H1 (cell line): ENCODE measurements around the gene ERVW-1. TPM values are rescaled to one million over a fixed set of nuclear protein-coding genes. Genes with fewer than 3 reads are reported as not detected.

Experiments used
- CTCF ChIA-PET: fragments of 300-600 bp; sonication (Branson Sonifier 250); formaldehyde crosslinking; loops from one replicate; lab custom pipeline; 2021; ENCODE audit not compliant: partially characterized antibody; lab: Charles Lee
- POLR2A ChIA-PET: fragments of 300-600 bp; sonication (Branson Sonifier 250); formaldehyde crosslinking; loops from one replicate; lab custom pipeline; 2021; ENCODE audit warnings: inconsistent platforms; ENCODE audit not compliant: partially characterized antibody; lab: Charles Lee
- DNase-seq, 2 experiments: peaks; one replicate each; pipeline versions ENCODE4 v3.0.0 to v3.0.0-alpha.2; 2010 to 2022; ENCODE audit warnings: low spot score in 2 of 2, low read depth in 1 of 2, mixed read lengths in 1 of 2
- FAIRE-seq: peaks from 2 replicates; lab custom pipeline; 2011; peaks lifted over from hg19 to GRCh38; lab: Jason Lieb, UNC
- H2AFZ ChIP-seq: 2 replicates; pipeline ENCODE4 v1.8.1; 2012; ENCODE audit warnings: low read length, inconsistent platforms
- H2AK5ac ChIP-seq: 2 replicates; pipeline ENCODE4 v1.6.1; 2013; ENCODE audit warnings: low read depth, low read length
- H2BK120ac ChIP-seq: replicated peaks from 2 replicates; pipeline ENCODE3; 2013; ENCODE audit warnings: low read depth, low read length, inconsistent platforms
- H2BK12ac ChIP-seq: 2 replicates; pipeline ENCODE4 v1.6.1; 2013; ENCODE audit warnings: low read depth, low read length
- H2BK15ac ChIP-seq: 2 replicates; pipeline ENCODE4 v1.6.1; 2013; ENCODE audit warnings: low read length
- H2BK20ac ChIP-seq: 2 replicates; pipeline ENCODE4 v1.6.1; 2013; ENCODE audit warnings: low read length
- H2BK5ac ChIP-seq: 2 replicates; pipeline ENCODE4 v1.6.1; 2013; ENCODE audit warnings: low read depth, low read length
- H3K14ac ChIP-seq: 2 replicates; pipeline ENCODE4 v1.6.1; 2013; ENCODE audit warnings: inconsistent platforms; ENCODE audit not compliant: insufficient read length
- H3K18ac ChIP-seq: 2 replicates; pipeline ENCODE4 v1.6.1; 2013; ENCODE audit warnings: low read length; ENCODE audit errors: extremely low read depth
- H3K23ac ChIP-seq: 2 replicates; pipeline ENCODE4 v1.6.1; 2013; ENCODE audit warnings: inconsistent platforms; ENCODE audit not compliant: insufficient read length
- H3K23me2 ChIP-seq: 2 replicates; pipeline ENCODE4 v1.6.1; 2013; ENCODE audit warnings: low read depth, low read length
- H3K27ac ChIP-seq: 2 replicates; pipeline ENCODE4 v1.6.1; 2011; ENCODE audit warnings: low read depth, low read length, inconsistent platforms
- H3K27me3 ChIP-seq, 4 experiments: replicated peaks in 1 of 4; 1 replicate in 1 of 4; 2 replicates in 3 of 4; pipeline versions ENCODE4 v1.6.1 to v1.8.1; 2011 to 2013; ENCODE audit warnings: low read length in 3 of 4, mild to moderate bottlenecking in 3 of 4, inconsistent platforms in 2 of 4, mixed read lengths in 2 of 4, moderate library complexity in 1 of 4; ENCODE audit not compliant: control insufficient read depth in 3 of 4, insufficient read depth in 3 of 4; ENCODE audit errors: extremely low read depth in 1 of 4
- H3K36me3 ChIP-seq, 4 experiments: 2 replicates each; pipeline versions ENCODE4 v1.6.1 to v1.8.1; 2011 to 2013; ENCODE audit warnings: mild to moderate bottlenecking in 4 of 4, low read length in 3 of 4, moderate library complexity in 2 of 4, control low read depth in 1 of 4, inconsistent platforms in 1 of 4; ENCODE audit not compliant: insufficient read depth in 4 of 4, control insufficient read depth in 2 of 4
- H3K4ac ChIP-seq: replicated peaks from 2 replicates; pipeline ENCODE3; 2013; ENCODE audit warnings: low read length, low read depth, mixed read lengths, inconsistent platforms; ENCODE audit not compliant: insufficient read length
- H3K4me1 ChIP-seq, 4 experiments: replicated peaks in 1 of 4; 1 replicate in 1 of 4; 2 replicates in 3 of 4; pipeline versions ENCODE4 v1.6.1 to v1.8.1; 2011 to 2013; ENCODE audit warnings: low read length in 3 of 4, inconsistent platforms in 2 of 4, mixed read lengths in 1 of 4; ENCODE audit not compliant: insufficient read depth in 4 of 4, control insufficient read depth in 3 of 4
- H3K4me2 ChIP-seq, 2 experiments: 2 replicates each; pipeline versions ENCODE4 v1.6.1 to v1.8.1; 2011 to 2013; ENCODE audit warnings: low read depth in 2 of 2, low read length in 2 of 2, control low read depth in 1 of 2, inconsistent platforms in 1 of 2, mild to moderate bottlenecking in 1 of 2; ENCODE audit not compliant: insufficient read depth in 1 of 2
- H3K4me3 ChIP-seq, 4 experiments: fragments of 200-600, 300-600 bp in 1 of 4; sonication (generic), shearing (Covaris generic), sonication (Bioruptor Twin) in 1 of 4; 2 replicates each; pipeline versions ENCODE4 v1.5.1 to v1.8.1; 2011 to 2016; ENCODE audit warnings: low read length in 4 of 4, low read depth in 3 of 4, control low read depth in 2 of 4, inconsistent platforms in 2 of 4, mild to moderate bottlenecking in 2 of 4, mixed read lengths in 1 of 4, moderate library complexity in 1 of 4; ENCODE audit not compliant: insufficient read depth in 2 of 4; ENCODE audit errors: extremely low read depth in 1 of 4
- H3K56ac ChIP-seq: replicated peaks from 2 replicates; pipeline ENCODE3; 2013; ENCODE audit warnings: low read depth, mild to moderate bottlenecking, mixed read lengths, low read length, inconsistent platforms; ENCODE audit not compliant: insufficient read length
- H3K79me1 ChIP-seq: 2 replicates; pipeline ENCODE4 v1.6.1; 2013; ENCODE audit warnings: low read depth, low read length, control low read depth
- H3K79me2 ChIP-seq, 2 experiments: 2 replicates each; pipeline versions ENCODE4 v1.6.1 to v1.8.1; 2012 to 2013; ENCODE audit warnings: low read length in 2 of 2, mild to moderate bottlenecking in 2 of 2, inconsistent platforms in 1 of 2; ENCODE audit not compliant: insufficient read depth in 2 of 2, control insufficient read depth in 1 of 2
- H3K9ac ChIP-seq, 4 experiments: replicated peaks in 1 of 4; 1 replicate in 1 of 4; 2 replicates in 3 of 4; pipeline versions ENCODE4 v1.6.1 to v1.8.1; 2011 to 2013; ENCODE audit warnings: low read depth in 3 of 4, low read length in 3 of 4, control low read depth in 2 of 4, mild to moderate bottlenecking in 2 of 4, moderate library complexity in 2 of 4, inconsistent platforms in 1 of 4; ENCODE audit errors: extremely low read depth in 1 of 4
- H3K9me3 ChIP-seq, 2 experiments: 2 replicates each; pipeline versions ENCODE4 v1.6.1 to v1.8.1; 2012 to 2013; ENCODE audit warnings: mild to moderate bottlenecking in 2 of 2, moderate library complexity in 2 of 2, control low read depth in 1 of 2, inconsistent platforms in 1 of 2, low read depth in 1 of 2, low read length in 1 of 2, mixed read lengths in 1 of 2; ENCODE audit not compliant: insufficient read depth in 2 of 2
- H4K20me1 ChIP-seq, 2 experiments: replicated peaks in 1 of 2; 2 replicates each; pipeline versions ENCODE3 to v1.8.1; 2011 to 2013; ENCODE audit warnings: inconsistent platforms in 2 of 2, low read length in 2 of 2, mild to moderate bottlenecking in 1 of 2; ENCODE audit not compliant: insufficient read depth in 2 of 2, control insufficient read depth in 1 of 2
- H4K5ac ChIP-seq: 2 replicates; pipeline ENCODE4 v1.6.1; 2013; ENCODE audit warnings: low read length, low read depth, mixed read lengths, inconsistent platforms; ENCODE audit not compliant: insufficient read length
- H4K8ac ChIP-seq: 2 replicates; pipeline ENCODE4 v1.8.0; 2013; ENCODE audit warnings: mild to moderate bottlenecking, moderate library complexity, low read length, inconsistent platforms; ENCODE audit not compliant: insufficient read depth; ENCODE audit errors: extremely low read depth
- H4K91ac ChIP-seq: replicated peaks from 2 replicates; pipeline ENCODE3; 2013; ENCODE audit warnings: low read length, mixed read lengths, inconsistent platforms; ENCODE audit not compliant: insufficient read length
- ASH2L ChIP-seq: fragments of 200-600, 300-600 bp; sonication (generic); IDR thresholded peaks from one replicate; pipeline ENCODE4 v1.7.1; 2017; ENCODE audit warnings: low read length
- ATF2 ChIP-seq: IDR thresholded peaks from 2 replicates; pipeline ENCODE4 v1.6.1; 2012; ENCODE audit warnings: low read length, inconsistent platforms
- BRCA1 ChIP-seq: IDR thresholded peaks from 2 replicates; pipeline ENCODE4 v1.6.1; 2012; ENCODE audit warnings: low read depth, low read length, improper control_type of control experiment
- CBX5 ChIP-seq: fragments of 300-800, 300-1000 bp; sonication (generic); IDR thresholded peaks from 2 replicates; pipeline ENCODE4 v1.7.1; 2016; ENCODE audit warnings: antibody characterized with exemption, low read length, low read depth
- CHD2 ChIP-seq: IDR thresholded peaks from 2 replicates; pipeline ENCODE4 v1.6.1; 2012; ENCODE audit warnings: low read length, improper control_type of control experiment
- CREB1 ChIP-seq: IDR thresholded peaks from 2 replicates; pipeline ENCODE4 v1.6.1; 2012; ENCODE audit warnings: inconsistent platforms
- CTBP2 ChIP-seq: IDR thresholded peaks from 2 replicates; pipeline ENCODE4 v1.7.0; 2011; ENCODE audit warnings: borderline replicate concordance, mild to moderate bottlenecking, moderate library complexity, mixed read lengths, low read length; ENCODE audit not compliant: insufficient read depth, insufficient read length
- CTCF ChIP-seq, 3 experiments: IDR thresholded peaks; 1 replicate in 2 of 3; 2 replicates in 1 of 3; pipeline versions ENCODE4 v1.5.1 to v1.6.1; 2011; ENCODE audit warnings: low read length in 3 of 3, mild to moderate bottlenecking in 3 of 3, inconsistent platforms in 2 of 3, low read depth in 1 of 3, moderate library complexity in 1 of 3; ENCODE audit not compliant: insufficient read depth in 1 of 3; ENCODE audit errors: control extremely low read depth in 1 of 3
- PHF8 ChIP-seq: fragments of 200-600 bp; sonication (generic); conservative IDR thresholded peaks from 2 replicates; pipeline ENCODE4 v1.7.1; 2012; ENCODE audit warnings: low read depth, mild to moderate bottlenecking, inconsistent platforms, low read length, moderate library complexity
- SIX5 ChIP-seq: IDR thresholded peaks from 2 replicates; pipeline ENCODE4 v1.6.1; 2011; ENCODE audit warnings: mild to moderate bottlenecking, low read depth, low read length
- TAF1 ChIP-seq: IDR thresholded peaks from 2 replicates; pipeline ENCODE4 v1.6.1; 2011; ENCODE audit warnings: mild to moderate bottlenecking, low read depth, low read length
- WGBS, 2 experiments: shearing (Covaris generic) in 1 of 2; methylation state at CpG; one replicate each; pipeline versions ENCODE4 v1.1.6 to v1.1.7; 2013 to 2015; ENCODE audit warnings: low lambda C conversion rate in 2 of 2, mixed read lengths in 2 of 2, inconsistent platforms in 1 of 2, low coverage in 1 of 2, missing lambda C conversion rate in 1 of 2; ENCODE audit not compliant: insufficient replicate concordance in 2 of 2, insufficient coverage in 1 of 2, insufficient read length in 1 of 2; ENCODE audit errors: extremely low coverage in 1 of 2, missing lambda C conversion rate in 1 of 2; 5-methylcytosine and 5-hydroxymethylcytosine counted together
- polyA plus RNA-seq, 7 experiments: library from polyadenylated mRNA; depleted of rRNA in 3 of 7; stranded (reverse) in 5 of 7; unstranded in 2 of 7; fragments of >200 nt in 5 of 7; fragments of 200-250 nt in 2 of 7; gene quantifications; 1 replicate in 5 of 7; 2 replicates in 1 of 7; 4 replicates in 1 of 7; pipeline versions ENCODE4 v1.2.1 to v1.2.3, GENCODE V29; 2011 to 2013; ENCODE audit warnings: missing spikeins in 2 of 7, mixed read lengths in 2 of 7
- total RNA-seq: library from RNA; stranded (reverse); fragmentation: NEBNext Ultra II Directional; extraction: Animal tissue kit (Norgen Biotek cat#: 25700); gene quantifications from 2 replicates; pipeline ENCODE4 v1.2.1, GENCODE V29; 2021

The ERVW-1 gene
- total and polyA plus RNA-seq, 2 of the 8 experiments (the other 6 are each of a cell fraction or from before 2014, with no cell fraction given) = 0.08 TPM; not detected in 1

- no peak overlapping the region for H3K4ac ChIP-seq
- no peak overlapping the region for H2BK20ac ChIP-seq
- H3K27me3 ChIP-seq = no peaks in the 10 kb centered on the region
- no peak overlapping the region for H3K23ac ChIP-seq
- H4K20me1 ChIP-seq = peaks cover 0 to 2% of the 10 kb centered on the region in 2 experiments
- peaks cover 0 to 8% (median 3%) of the 10 kb centered on the region in 4 experiments; a peak in 2 of 8 replicates for H3K36me3 ChIP-seq
- no peak overlapping the region for H2BK15ac ChIP-seq
- no peaks in the 10 kb centered on the region for H3K9me3 ChIP-seq
- no peak overlapping the region for H3K18ac ChIP-seq
- 94% methylated on average over 3 of the region's 3 CpGs; no CpG with 5 or more reads in 1 of the 2 experiments for WGBS, 2 experiments
- no peak overlapping the region for H3K4me3 ChIP-seq
- no peak overlapping the region for H4K91ac ChIP-seq
- no peaks in the 10 kb centered on the region for H3K79me2 ChIP-seq
- no peaks in the 10 kb centered on the region for H3K4me1 ChIP-seq
- H4K5ac ChIP-seq = no peak overlapping the region
- no peak overlapping the region for H3K4me2 ChIP-seq
- H3K27ac ChIP-seq = no peak overlapping the region
- H3K79me1 ChIP-seq = no peaks in the 10 kb centered on the region
- H2AFZ ChIP-seq = no peak overlapping the region
- H2BK5ac ChIP-seq = no peak overlapping the region
- no peaks in the 10 kb centered on the region for H3K23me2 ChIP-seq
- H3K9ac ChIP-seq = no peak overlapping the region
- no peak overlapping the region for H2BK12ac ChIP-seq
- no peak overlapping the region for H4K8ac ChIP-seq
- no peak for DNase-seq
- no peak overlapping the region for H2AK5ac ChIP-seq
- H2BK120ac ChIP-seq = no peak overlapping the region
- no peak overlapping the region for H3K14ac ChIP-seq
- H3K56ac ChIP-seq = no peak overlapping the region
- ChIA-PET CTCF (interaction anchor here (3.2 kb wide), 1 partner anchor 15 kb away, joined by 24 read pairs; the partner anchor contains the start of gene GATAD1), POLR2A (no interaction called here)
- FAIRE-seq = no peak
- TF ChIP-seq PHF8 (no peak), CTBP2 (no peak), ASH2L (no peak), SIX5 (no peak), BRCA1 (no peak), TAF1 (no peak), CHD2 (no peak), ATF2 (no peak), CTCF (IDR thresholded peaks at IDR 0.05; ENCODE audit: control extremely low read depth in 1 of 3, insufficient read depth in 1 of 3, low read depth in 1 of 3, low read length in 3 of 3) (no peak), CBX5 (no peak), CREB1 (no peak)
Observed at GRCh38 chr7:92462560-92462959, 15.2 kb downstream of the ERVW-1 start.
